NCI-H146 treated with DMSO at 0.1 percent for 48 hours (cell line): ENCODE measurements around the gene MYADM.

Experiments
- DNase-seq: peaks from one replicate; lab custom pipeline; 2025; ENCODE audit not compliant: unreplicated experiment; lab: John Stamatoyannopoulos, UW

The MYADM gene

GRCh38 chr19:53883231-53883661 lies 15.6 kb downstream of the MYADM start:
- DNase-seq, result no peak

- no peak for DNase-seq
Measured at GRCh38 chr19:53883741-53884140, 16.1 kb downstream of the MYADM start.

DNA sequence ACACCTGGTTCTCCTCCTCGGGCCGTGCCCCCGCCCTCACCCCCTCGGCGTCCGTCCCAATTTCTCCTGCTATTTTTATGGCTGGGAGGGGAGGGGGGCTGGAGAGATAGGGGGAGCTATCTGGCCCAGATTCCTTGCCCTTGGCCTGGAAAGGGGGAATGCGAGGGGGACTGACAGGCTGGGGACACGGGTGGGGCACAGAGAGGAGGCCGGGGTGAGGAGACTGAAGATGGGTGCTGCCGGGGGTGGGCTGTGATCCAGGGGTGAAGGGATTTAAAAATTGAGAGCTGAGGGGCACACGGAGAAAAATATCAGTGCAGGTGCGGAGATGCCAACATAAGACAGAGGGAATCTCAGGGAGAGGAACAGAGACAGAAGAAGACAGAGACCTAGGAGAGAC lies 16.6 kb downstream of the MYADM start:
- DNase-seq, result no peak

DNA sequence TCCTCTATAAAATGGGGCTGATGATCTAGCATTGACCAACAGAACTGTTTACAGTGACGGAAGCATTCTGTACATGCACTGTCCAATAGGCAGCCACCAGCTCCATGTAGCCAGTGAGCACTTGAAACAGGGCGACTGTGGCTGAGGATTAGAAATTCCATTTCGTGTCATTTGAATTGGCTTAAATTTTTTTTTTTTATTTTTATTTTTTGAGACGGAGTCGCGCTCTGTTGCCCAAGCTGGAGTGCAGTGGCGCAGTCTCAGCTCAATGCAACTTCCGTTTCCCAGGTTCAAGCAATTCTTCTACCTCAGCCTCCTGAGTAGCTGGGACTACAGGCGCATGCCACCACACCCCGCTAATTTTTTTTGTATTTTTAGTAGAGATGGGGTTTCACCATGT lies 17.4 kb downstream of the MYADM start:
- DNase-seq, result no peak

GRCh38 chr19:53892301-53892980 lies 24.8 kb downstream of the MYADM start:
- DNase-seq, result no peak

DNA sequence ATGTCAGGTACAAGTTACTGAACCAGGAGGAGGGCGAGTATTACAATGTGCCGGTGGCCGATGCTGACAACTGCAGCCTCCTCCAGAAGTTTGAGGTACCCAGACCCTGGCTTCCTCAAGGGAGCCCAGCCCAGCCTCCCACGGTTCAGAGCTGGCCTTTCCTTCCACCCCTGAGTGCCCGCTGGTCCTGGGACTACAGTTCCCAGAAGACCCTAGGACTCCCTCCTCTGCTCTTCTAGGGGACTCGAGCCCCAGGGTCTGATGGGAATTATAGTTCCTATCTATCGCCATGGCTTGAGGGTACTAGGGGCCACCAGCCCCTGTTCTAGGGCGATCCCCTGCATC lies 25.3 kb downstream of the MYADM start:
- DNase-seq, result no peak

GRCh38 chr19:53894707-53895106 lies 27.0 kb downstream of the MYADM start:
- DNase-seq, result no peak

GRCh38 chr19:53896682-53897081 lies 29.0 kb downstream of the MYADM start:
- no peak for DNase-seq

- no peak for DNase-seq
Measured at GRCh38 chr19:53897459-53897858, 29.8 kb downstream of the MYADM start.

- no peak for DNase-seq
Measured at GRCh38 chr19:53898166-53898565, 30.5 kb downstream of the MYADM start.

- DNase-seq, result no peak
Measured at GRCh38 chr19:53898636-53899341, 31.1 kb downstream of the MYADM start.

DNA sequence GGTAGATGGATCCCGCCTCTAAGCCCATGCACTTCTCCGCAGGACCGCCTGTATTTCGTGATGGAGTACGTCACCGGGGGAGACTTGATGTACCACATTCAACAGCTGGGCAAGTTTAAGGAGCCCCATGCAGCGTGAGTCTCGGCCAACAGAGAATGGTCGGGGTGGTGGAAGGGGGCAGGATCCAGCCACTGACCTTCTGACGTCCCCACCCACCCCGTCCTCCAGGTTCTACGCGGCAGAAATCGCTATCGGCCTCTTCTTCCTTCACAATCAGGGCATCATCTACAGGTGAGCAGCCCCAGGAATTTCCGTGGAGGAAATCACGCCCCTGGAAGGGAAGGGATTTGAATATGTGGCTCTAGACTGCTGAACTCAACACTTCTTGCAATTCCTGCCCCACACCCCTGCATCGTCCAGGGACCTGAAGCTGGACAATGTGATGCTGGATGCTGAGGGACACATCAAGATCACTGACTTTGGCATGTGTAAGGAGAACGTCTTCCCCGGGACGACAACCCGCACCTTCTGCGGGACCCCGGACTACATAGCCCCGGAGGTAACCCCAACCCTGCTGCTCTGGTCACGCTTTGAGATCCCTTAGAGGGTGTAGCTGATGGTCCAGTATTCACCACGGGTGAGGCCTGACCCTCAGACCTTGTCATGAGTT lies 32.6 kb downstream of the MYADM start:
- DNase-seq, result no peak

GRCh38 chr19:53903055-53903680 lies 35.5 kb downstream of the MYADM start:
- DNase-seq, result no peak

DNA sequence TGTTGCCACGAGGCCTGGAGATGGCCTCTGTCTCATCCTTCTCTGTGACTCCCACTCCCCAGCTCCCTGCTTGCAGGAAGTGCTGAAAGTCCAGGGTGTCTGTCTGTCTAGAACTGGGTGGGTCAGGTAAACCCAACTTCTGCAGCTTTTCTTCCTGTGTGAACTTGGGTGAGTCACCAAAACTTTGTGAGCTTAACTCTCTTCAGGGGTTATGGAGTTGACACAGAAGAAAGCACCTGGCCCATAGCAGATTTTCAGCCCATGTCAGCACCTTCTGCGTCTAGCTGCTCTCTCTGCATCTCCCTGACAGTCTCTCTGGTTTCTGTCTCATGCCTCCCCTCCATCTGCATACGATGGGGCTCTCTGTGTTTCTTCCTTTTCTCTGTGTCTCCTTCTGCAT lies 37.2 kb downstream of the MYADM start:
- DNase-seq, result no peak

- DNase-seq, result no peak
Measured at GRCh38 chr19:53905787-53906186, 38.1 kb downstream of the MYADM start.

GRCh38 chr19:53906211-53907192 lies 38.8 kb downstream of the MYADM start:
- no peak for DNase-seq

- no peak for DNase-seq
Measured at GRCh38 chr19:53907193-53907581, 39.5 kb downstream of the MYADM start.

DNA sequence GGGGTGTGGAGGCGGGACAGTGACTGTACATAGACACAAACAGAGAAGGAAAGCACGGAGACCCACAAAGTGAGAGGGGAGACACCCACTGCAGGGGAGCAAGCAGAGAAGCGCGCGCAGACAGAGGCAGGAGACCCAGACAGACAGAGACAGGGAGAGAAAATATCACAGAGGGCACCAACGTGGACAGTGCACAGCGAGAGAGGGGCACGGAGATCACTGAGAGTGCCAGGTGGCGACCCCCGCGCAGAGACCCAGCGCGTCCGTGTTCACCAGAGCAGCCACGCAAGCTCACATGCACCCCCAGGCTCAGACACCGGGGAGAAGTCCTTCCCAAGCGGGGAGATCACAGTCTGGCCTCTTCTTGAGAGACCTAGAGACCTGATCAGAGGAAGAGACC lies 40.0 kb downstream of the MYADM start:
- no peak for DNase-seq

DNA sequence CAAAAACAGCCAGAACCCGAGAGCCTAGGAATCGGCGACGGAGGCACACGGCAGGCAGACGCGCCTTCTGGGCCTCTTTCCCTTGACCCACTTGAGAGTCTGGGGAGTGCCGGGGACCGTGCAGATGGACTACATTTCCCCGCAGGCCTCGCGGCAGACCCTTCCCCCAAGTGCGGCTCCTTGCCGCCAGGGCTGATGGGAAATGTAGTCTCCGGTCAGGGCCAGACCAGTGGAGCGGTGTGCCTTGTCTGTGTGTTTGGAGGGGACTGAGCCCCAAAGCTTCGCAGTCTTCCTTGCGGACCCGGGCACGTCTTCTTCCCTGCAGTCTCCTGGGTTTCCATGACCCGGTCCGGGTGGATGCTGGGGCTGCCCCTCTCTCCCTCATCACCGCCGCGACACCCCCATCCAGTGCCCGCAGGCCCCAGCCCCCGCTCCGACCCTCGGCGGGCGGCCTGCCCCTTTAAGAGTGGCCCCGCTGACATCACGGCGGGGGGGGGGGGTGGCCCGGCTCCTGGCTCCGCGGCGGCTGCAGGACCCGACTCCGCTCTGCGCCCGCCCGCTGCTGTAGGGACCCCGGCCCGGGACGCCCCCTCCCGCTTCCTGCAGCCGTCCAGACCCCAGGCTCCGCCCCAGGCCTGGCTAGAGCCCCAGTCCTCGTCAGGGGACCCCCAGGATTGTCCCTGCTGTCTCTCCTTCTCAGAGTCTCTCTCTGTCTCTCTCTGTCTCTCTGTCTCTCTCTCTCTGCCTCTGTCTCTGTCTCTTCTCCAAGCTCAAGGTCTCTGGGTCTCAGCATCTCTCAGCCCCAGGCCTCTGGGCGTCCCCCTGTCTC lies 40.6 kb downstream of the MYADM start:
- DNase-seq, result no peak

DNA sequence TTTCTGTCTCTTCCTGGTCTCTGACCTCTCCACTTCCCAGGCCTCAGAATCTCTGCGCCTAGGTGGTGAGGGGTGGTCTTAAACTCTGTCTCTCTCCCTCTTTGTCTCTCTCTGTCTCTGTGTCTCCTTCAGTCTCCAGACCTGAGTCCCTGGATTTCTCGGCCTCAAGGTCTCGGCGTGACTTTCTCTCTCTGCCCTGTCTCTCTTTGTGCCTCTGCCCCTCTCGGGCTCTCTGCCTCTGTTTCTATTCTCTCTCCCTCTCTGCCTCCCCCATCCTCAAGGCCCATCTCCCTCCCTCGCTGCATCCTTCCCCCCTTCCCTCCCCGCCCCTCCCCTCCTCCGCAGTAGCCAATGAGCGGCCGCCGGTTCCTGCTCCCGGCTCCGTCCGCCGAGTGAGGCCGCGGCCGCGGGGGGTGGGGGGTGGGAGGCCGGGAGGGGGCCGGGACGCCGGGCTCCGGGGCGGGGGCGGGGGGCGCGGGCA lies 41.3 kb downstream of the MYADM start, which contains the start of gene CACNG7:
CACNG7 (plus strand) TSS at position 344 of the 481 bp plus-strand sequence. CDS start 3,554 bp downstream, outside the sequence.
- DNase-seq, result no peak
